HG03378 (cell line): ENCODE results near the gene SORCS2.

ENCODE experiments used
- ATAC-seq: cut with Tn5 transposase; IDR thresholded peaks from one replicate; pipeline ENCODE4 v1.9.1; 2021; ENCODE audit warnings: mild to moderate bottlenecking, moderate library complexity; ENCODE audit not compliant: unreplicated experiment

The SORCS2 gene

DNA sequence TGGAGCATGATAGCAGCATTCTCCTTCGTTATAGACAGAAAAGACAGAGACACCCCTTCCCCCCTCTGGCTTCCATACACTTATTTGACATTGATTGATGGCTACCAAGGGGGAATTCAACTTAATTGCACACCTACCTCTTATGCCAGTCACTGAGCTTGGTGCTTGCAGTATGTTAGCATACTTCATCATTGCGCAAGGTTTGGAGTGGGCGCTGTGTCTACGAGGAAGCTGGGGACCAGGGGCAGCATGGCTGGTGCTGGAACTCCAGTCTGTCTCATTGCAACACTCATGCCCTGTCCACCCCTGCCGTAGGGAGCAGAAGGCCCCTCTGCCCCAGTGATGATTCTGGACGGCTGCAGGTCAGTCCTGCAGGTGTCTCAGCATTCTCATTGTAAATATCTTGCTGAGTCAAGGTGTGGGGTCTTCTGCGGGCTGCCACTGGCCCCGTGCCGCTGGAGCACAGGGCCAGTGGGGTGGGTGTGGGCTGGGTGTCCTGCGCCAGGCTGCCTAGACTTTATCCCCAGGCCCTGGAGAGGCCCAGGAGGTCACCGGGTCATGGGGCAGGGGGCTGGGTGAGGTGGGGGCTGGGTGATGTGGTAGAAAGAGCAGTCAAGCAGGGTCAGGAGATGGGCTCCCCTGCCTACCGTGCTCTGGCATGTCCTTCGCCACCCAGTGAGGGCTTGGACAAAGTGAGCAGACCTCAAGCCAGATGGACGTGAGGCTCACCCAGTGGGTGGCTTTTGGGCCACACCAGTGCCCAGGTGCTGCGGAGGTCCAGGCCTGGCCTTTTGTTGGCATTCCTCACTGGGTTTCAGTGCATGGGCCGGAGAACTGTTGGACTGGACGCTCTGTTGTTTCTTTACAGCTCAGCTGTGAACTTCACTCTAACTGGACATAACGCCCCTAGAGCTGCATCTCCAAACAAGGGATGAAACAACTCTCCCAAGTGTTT lies 156.9 kb downstream of the SORCS2 start:
- ATAC-seq: no peak

DNA sequence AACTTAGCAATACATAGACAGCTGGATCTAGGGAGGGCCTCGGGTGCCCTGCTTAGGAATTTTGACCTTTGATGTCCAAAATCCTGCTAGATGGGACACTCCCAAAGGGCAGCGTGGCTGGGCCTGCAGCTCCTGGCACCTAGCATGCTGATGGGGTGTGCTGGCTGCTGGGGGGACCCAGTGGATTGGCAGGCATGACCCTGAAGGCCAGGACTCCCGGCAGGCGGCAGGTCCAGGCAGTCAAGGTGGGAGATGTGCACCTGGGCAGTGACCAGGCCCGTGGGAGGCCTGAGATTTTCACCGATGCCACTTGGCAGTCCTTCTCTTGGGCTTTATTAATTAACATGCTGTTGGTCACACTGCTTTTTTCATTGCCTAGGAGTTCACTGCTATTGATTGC lies 158.1 kb downstream of the SORCS2 start:
- ATAC-seq: no peak

DNA sequence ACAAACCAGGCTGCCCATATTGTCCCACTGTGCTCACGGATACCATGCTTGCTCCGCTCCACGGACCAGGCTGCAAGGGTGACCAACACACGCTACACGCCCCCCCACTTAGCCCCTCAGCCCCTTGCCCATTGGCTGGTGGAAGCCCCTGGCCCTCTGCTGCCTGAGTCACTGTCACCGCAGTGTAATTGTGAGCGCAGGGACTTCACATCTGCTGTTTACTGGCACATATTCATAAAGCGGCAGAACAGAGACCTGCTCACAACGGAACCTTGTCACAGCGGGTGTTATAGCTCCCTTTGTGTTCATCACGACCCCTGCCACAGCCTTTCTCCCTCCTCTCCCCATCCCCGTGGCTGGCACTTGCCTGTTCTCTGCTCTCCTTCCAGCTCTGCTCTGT lies 158.7 kb downstream of the SORCS2 start:
- ATAC-seq: no peak

DNA sequence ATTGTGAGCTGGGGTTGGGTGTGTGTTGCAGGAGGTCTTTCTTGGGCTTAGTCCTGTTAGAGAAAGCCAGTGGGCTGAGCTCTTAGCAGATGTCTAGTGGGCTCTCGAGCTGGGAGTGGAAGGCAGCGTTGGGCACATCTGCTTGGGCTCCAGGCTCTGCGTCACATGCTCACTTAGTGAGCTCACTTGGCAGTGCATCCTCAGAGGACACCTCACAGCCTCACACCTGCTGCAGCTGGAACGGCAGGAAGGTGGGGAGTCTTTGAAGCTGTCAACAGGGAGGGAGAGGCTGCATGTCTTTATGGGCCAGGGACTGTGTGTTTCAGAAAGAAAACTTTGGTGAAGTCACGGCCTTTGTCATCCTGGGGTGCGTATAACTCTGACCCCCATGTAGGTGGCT lies 160.1 kb downstream of the SORCS2 start:
- no peak for ATAC-seq

DNA sequence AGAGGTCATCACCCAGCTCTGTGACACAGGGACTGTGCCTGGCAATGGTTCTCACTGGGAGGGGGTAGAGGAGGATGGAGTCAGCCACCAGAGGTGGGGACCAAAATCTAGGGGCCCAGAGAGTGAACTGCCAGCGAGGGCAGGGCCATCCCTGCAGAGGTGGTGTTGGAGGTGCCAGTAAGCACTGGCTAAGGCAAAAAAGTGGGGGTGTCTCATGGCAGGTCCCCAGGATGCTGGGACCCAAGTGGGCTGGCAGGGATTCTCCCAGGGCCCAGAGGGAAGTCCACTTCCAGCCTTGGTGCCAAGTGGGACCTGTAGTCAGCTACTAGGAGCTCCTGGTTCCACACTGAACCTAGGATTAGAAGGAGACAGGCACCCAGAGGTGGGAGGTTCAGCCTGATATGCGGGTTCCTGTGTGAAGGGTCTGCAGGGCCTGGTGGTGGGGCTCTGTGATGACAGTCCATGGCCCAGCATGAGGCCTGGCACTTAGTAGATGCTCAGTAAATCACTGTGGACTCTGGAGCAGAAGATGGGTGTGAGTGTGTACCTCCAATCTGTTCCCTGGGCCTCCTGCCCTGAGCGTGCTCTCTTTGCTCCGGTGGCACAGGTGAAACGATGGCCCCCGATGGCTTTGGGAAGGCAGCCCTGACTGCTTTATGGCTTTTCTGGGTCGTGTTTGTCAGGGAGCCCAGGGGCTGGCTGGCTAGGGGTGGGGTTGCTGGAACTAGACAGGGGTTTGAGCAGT lies 160.9 kb downstream of the SORCS2 start:
- ATAC-seq: no peak

DNA sequence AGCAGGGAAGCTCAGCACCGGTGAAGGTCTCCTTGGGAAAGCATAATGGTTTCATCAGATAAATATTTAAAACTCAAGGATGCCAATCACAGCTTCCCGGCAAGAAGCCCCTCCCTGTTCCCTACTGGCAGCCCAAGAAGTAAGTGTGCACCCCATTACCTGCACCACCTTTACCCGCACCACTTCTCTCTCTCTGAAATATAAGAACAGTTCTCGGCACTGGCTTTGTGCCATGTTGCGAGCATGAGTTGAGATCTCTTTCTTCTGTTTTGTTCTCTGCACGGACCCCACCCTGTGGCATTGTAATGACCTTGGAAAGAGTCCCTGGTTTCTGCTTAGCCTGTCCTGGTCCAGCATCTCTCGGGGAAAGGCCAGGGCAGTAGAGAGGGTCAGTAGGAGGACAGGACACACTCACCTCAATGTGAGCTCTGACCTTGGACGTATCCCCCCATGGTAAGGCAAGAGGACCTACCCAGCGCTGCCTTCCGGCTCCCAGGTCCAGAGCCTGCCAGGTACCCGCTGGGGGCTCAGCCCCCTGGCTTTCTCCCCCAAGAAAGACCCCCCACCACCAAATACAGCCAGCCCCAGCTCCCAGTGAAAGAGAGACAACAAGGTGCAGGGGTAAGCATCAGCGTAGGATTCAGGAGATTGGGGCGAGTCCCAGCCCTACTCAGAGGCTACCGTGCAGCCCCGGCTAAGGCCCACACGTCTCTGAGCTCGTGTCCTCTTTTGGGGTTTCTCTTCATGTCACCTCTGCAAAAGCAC lies 161.7 kb downstream of the SORCS2 start:
- no peak for ATAC-seq

DNA sequence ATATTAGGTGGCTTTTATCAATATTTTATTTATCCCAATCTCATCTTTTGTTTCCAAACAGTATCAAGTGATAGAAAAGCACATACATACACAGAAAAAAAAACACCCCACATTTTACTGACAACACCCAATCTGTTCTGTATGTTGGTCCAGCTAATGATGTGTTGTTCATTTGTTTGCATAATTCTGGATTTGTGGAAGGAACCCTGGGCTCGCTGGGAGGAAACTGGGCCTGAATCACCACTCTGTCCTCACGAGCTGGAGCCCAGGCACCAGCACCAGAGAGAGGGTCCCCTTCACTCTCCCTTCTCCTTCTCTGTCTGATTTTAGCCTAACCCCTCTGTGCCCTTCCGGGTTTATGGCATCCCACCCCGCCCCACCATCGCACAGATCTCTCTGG lies 162.6 kb downstream of the SORCS2 start:
- ATAC-seq: no peak

DNA sequence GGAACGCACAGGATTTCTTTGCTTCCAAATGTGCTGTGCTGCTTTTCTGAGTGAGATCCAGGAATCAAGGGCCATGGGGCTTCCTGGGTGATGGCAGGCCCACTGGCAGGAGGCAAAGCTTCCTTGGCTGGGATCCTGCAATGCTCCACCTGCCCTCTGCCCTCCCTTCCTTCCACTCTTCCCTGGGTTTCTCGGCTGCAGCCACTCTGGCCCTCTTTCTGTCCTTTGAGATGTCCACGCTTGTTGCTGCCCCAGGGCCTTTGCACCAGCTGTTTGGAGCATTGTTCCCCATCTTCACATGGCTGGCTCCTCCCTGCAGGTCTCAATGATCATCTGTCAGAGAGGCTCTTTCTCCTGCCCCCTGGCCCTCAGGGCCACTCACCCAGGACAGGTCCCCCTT lies 163.5 kb downstream of the SORCS2 start:
- no peak for ATAC-seq

DNA sequence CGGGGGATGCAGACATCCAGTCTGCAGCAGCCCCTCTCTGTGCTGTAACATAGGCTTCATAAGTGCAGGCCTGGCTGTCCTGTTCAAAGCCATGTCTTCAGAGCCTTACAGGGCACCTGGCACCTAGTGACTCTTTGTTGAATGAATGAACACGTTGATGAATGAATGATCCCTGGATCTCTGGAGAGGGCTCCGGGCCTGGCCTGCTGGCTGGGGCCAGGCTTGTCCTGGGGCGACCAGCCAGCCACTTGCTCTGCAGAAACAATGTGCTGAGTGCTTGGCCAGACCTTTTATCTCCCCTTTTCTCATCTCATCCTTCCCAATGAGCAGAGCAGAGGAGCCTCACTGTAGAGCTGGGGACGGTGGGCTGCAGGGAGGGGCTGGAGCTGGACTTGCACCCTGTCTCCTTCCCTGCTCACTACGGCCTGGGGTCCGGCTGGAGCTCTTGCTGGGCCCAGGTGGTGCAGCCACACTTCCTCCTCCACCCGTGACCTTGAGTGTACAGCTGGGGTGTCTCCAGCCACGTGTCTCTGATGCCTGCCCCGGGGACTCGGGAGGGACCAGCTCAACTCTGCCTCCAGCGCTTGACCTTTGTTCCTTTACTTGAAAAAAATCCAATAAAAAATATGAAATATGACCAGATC lies 164.5 kb downstream of the SORCS2 start:
- no peak for ATAC-seq

DNA sequence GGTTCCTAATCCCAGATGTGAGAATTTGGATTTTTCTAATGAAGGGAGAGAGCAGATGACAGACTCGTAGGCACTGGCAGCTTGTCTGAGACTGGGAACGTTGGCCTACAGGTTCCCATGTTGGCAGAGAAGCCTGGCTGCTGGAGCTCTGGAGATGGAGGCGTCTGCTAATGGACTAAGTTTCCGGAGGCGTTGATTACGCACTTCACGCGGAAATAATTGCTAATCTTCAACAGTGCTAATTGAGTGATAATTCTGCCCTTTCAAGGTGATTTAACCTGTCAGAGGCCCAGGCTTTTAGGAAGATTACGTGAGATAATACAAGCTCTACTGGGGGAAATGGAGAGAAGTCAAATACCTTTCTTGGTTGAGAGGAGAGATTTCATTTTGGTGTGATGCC lies 165.0 kb downstream of the SORCS2 start:
- ATAC-seq: no peak

DNA sequence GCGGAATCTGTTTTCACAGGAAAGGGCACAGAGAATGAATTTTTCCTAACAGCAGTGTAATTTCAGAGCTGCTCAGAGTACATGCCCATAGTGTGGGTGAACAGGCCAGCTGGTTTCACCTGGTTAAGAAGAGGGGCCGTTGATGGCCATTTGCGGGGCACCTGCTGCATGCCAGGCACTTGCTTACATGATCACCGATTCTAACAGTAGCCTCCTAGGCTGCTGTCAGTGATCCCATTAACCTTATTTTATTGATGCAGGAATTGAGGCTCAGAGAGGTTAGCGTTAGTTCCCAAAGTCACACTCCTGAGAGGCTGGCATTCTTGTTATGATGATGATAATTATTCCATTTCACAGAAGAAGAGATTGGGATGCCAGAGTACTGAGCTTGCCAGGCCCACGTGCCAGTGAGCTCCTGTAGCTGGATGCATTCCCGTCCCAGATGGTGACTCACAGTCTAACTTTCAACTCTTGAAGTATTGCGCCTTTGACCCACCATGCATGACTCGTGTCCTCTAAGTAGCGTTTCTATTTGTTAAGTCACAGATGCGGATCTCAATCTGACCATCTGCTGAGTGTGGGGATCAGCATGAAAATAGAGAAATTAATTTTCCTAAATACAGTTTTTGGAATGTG lies 165.9 kb downstream of the SORCS2 start:
- no peak for ATAC-seq

DNA sequence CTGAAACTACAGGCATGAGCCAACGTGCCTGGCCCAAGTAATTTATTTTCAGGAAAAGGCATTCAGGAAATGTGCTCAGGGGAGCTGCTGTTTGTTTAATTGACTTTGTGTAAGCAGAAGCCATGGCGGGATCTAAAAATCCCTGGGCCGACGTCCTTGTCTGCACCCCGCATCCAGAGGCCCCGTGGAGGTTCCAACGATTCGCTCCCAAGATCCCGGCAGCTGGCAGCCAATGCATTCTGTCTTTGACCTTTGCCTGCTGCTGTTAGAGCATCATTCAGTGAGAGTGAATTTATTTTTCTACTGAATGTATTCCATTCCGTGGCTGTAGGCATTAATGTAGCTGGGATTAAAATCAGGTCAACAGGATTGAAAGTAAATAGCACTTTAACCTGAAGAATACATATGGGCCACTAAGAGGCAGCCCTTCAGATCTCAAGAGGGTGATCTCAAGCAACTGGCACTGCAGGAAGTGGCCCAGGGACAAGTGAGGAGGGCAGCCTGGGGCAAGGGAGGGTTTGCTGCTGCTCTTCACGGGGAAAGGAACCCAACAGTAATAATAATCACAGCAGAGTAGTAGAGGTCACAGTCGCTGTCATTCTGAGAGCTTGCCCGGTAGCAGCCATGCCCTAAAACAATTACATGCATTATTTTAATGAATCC lies 167.2 kb downstream of the SORCS2 start:
- ATAC-seq: no peak

DNA sequence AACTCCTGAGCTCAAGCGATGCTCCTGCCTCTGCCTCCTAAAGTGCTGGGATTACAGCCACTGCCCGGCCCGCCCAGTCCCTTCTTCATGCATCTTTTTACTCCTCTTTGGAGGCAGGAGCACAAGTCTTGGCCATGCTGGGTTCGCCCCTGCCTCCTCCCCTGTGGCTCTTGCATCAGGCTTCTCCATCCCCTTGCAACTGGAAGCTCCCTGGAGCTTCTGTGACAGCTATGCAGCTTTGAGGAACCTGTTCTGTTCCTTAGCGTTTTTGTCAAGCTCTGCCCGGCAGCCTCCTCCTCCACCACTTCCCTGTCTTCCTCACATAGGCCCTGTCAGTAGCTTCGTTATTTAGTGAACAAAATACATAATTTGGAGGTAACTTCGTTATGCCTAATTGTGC lies 168.5 kb downstream of the SORCS2 start:
- ATAC-seq: no peak

DNA sequence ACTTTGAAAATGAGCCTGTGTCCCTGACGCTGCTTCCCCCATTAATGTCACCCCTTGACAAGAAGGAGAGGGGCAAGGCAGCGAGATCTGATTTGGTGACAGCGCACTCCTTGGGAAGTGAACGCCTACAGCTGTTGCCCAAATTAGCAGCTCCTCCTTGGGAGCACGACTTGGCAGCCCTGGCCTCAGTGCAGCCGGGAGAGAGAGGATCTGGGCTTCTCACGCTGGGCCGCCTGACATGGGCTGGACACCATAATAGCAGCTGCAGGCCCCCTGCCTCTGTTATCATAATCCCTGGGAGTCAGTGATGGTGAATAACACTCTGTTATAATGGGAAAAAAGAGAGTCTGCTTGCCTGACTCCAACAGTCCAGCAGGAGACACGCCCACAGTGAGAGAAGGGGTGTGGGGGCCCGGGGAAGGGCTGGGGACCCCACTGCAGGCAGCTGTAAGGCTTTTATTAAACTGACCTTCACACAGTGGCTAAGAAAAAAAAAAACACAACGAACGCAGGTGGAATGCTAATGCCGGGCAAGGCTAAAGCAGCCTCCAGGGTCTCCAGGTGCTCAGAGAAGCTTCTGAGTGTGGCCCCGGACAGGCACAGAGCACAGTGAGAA lies 169.1 kb downstream of the SORCS2 start:
- no peak for ATAC-seq

DNA sequence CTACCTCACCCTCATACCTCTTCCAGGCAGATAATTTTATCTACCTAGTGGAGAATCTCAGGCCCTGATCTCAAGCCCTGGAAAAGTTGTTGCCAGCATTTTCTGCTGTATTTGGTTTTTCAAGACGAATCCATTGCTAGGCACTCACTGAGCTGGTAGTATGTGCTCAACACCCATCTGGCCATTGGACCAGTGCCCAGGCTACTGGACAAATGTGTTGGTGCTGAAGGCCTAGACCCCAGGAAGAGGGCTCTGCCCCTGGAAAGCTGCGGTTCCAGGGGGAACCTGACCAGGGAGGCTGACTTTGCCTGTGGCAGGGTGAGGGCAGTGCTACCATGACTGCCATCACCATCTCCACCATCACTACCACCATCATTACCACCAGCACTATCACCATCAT lies 170.0 kb downstream of the SORCS2 start:
- ATAC-seq: no peak

DNA sequence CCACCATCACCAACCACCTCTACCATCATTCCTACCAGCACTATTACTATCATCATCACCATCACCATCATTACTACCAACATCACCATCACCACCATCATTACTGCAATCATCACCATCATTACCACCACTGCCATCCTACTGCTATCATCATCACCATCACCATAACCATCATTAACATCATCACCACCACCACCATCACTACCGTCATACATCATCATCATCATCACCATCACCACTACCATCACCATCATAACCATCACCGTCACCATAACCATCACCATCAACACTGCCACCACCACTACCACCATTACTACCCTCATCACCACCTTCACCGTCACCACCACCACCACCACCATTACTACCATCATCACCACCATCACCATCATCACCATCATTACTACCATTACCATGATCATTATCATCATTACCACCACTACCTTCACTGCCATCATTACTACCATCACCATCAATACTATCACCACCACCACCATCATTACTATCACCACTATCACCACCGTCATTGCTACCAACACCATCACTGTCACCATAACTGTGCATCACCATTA lies 170.6 kb downstream of the SORCS2 start:
- ATAC-seq: no peak

DNA sequence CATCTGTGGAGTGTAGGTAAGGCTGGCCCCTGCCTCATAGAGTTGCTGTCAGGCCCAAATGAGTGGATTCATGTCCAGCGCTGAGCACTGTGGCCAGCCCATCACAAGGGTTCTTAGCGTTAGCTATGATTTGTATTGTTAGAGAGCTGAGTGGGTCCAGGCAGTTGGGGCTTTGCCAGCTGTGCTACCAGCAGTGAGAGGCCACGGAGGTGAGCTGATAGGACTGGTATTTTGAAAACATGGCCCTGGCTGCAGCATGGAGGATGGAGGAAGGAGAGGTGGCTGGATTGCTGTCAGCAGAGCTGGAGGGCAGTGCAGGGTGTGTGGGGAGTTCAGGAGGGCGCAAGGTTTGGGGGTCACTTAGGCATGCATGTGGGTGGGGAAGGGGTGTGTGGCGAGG lies 172.6 kb downstream of the SORCS2 start:
- no peak for ATAC-seq

DNA sequence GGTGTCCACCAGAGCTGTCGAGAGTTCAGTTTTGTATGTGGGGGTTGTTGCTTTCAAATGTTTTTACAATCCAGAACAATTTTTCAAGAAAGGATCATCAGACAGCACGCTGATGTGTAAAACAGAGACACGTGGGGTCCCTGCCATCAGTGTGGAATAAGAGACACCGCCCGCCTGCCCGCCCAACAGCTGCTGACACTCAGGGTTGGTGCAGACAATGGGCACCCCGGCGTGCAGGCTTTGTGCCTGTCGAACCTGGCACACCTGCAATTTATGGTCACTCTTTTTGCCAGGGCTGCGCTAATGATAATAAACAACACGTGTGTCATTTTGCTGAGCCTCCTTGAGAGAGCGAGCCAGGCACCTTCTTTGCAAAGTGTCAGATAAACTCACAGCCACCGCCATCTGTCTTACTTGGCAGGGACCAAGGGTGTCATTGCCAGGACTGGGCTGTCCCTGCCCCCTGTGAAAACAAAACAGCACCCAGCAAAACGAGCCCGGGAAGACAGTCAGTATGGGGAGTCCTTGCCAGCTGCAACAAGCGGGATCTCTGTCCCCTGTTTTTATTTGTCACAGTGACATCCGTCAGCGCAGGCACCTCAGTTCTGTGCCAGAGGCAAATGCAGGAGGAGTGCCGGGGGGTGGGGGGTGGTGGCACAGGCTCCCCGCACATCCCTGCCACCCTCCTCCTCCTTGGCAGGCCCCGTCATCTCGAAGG lies 173.3 kb downstream of the SORCS2 start:
- ATAC-seq: no peak
